Measurements from ENCODE around the gene APBB1IP.

DNA sequence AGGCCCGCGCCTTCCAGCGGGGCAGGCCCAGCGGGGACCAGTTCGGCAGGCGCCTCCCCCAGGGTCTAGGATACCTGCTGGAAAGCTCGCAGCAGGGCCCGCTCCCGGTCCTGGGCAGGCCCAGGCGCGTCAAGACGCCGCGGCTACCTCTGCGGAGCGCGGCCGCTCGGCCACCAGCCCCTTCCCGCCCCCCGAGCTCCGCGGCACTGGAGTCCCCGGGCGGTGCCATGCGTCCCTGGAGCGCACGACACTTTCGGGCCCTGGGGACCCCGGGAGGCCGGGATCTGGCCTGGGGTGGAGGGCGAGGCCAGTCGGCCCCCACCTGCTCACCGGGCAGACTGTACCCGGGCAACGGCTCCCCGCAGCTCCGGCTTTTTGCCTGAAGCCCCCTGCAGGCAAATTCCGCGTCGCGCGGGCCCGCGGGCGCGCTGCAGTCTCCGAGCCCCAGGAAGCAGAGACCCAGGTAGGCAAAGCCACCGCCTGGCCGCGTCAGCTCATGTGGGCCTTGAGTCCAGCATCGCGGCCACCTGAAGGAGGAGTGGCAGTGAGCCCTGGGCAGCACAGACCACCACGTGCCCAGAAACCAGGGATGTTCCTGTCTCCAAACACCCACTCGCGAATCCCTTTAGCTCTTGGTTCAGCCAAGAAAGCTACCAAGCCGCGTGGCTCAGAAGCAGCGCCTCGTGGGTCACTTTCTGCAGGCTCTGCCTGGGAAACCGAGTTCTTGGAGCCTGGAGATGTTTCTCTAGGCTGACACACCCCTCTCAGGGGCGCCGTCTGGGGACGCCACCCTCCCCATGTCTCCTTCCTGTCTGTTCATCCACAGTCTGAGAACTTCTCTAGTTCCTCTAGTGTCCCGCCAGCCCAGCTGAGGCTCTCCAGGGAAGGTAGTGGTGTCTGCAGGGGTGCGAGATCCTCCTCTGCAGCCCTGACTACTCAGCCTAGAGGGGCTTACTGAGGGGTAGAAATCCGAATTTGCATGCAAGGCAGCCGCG, 46.1 kb upstream of the APBB1IP start:
- TF ChIP-seq, protein P1, sequence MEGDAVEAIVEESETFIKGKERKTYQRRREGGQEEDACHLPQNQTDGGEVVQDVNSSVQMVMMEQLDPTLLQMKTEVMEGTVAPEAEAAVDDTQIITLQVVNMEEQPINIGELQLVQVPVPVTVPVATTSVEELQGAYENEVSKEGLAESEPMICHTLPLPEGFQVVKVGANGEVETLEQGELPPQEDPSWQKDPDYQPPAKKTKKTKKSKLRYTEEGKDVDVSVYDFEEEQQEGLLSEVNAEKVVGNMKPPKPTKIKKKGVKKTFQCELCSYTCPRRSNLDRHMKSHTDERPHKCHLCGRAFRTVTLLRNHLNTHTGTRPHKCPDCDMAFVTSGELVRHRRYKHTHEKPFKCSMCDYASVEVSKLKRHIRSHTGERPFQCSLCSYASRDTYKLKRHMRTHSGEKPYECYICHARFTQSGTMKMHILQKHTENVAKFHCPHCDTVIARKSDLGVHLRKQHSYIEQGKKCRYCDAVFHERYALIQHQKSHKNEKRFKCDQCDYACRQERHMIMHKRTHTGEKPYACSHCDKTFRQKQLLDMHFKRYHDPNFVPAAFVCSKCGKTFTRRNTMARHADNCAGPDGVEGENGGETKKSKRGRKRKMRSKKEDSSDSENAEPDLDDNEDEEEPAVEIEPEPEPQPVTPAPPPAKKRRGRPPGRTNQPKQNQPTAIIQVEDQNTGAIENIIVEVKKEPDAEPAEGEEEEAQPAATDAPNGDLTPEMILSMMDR (IDR thresholded peaks at IDR 0.05; ENCODE audit: control extremely low read depth in 1 of 3, insufficient read depth in 1 of 3, low read depth in 1 of 3, low read length in 3 of 3): no peak
- no peak for TF ChIP-seq EP300 (IDR thresholded peaks at IDR 0.05; ENCODE audit: borderline replicate concordance in 1 of 2, low read depth in 2 of 2, low read length in 2 of 2)
- TF ChIP-seq FOSL1 (IDR thresholded peaks at IDR 0.05; ENCODE audit: insufficient read depth, low read depth, low read length): no peak
- TF ChIP-seq POLR2A (IDR thresholded peaks at IDR 0.05; ENCODE audit: control extremely low read depth in 1 of 2, low read depth in 2 of 2, low read length in 2 of 2): no peak

Data from H1 (cell line).